Measurements from ENCODE around the gene DUSP15.
A peak's percentile ranks its signal among the peaks of the same experiment; 100 is the strongest.
"Not testable (repeated sequence)": the region's sequence is repeated elsewhere in the genome, so short reads cannot be mapped to it uniquely, and the experiment has no call there.

Gene DUSP15

DNA sequence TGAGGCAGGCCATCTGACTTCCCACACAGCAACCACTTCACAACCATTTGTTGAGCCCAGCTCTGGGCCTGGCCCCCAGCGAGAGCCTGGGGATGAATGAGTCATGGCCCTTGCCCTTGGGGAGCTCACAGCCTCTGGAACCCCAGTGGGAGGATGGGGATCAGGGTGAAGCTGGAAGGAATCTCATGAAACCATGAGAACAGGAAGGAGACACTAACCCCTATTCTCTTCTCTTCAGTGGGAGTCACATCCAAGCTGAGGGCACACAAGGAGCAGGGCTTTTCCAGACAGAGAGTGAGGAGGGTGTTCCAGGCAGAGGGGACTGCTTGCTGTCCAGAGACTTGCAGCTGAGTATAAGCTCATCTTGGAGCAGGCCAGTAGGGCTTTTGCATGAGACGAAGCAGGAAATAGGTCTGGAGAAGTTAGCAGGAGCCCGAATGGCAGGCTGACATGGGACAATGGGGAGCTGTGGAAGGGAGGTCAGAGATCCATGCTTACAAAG lies 32.4 kb downstream of the DUSP15 start:
- ATAC-seq: no peak

DNA sequence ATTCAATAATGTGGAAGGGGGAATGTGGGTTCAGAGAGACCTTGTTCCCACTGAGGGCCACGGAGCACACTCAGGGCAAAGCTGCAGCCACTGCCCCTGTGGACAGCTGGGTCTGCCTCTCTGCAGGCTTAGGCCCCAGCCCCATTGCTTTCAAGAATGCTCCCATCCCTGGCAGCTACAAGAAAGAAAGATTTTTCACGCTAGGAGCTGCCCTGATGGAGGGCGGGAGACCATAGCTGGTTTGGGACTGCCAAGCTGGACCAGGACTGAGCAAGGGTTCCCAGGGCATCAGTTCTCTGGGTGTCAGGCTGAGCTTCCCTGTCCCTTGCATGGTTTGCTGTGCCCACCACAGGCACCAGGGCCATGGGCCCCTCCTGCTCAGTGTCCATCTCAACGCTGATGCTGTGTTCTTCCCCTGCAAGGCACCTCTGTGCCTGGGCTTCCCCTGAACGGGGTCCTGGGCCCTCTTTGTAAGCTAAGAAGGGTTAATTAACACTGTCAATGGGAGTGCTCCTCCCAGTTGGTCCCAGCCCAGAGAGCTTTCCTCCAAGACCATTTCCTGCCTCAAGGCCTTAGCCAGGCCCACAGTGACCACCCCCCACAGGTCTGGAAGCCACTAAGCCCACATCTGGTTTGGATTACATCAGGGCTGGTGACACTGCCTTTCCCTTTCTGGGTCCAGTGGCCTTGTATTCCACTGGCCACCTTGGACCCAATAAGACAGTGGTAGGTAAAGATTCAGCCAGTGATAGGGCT lies 33.3 kb downstream of the DUSP15 start:
- ATAC-seq: no peak

DNA sequence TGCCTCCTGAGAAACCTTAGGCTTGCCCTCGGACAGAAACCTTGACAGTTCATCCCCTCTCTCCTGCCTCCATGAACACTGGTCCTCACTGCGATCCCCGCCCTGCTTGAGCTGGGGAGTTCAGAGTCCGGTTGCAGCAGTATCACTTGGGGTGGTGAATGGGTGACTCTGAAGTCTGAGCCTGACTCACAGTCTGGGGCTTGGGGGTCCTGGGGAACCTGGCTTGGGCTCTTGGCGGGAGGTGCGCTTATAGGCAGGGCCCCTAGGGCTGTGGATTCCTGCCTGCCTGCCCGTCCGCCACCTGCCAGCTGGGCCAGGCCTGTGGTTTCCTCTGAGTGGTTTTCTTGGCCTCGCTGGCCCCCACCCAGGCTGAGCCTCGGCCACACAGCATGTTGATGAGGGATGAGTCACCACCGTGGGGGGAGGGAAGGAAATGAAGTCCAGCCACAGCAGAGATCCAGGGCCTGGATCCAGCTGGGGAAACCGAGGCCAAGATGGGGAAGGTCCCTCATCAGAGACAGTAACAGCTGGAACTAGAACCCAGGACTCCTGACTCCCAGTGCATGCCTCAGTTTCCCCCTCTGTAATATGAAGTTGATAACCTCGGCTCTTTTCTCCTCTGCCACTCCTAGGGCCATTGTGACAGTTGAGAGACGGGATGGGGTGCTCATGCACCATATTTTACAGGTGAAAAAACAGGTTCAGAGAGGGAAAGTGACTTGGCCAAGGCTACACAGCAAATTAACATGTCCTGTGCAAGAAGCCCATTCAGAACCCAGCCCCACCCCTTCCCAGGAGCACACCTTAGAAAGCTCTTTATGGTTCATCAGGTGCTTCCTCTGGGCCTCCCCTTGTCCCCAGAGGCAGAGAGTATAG lies 34.1 kb downstream of the DUSP15 start:
- ATAC-seq: peak; percentile 29 to 60

DNA sequence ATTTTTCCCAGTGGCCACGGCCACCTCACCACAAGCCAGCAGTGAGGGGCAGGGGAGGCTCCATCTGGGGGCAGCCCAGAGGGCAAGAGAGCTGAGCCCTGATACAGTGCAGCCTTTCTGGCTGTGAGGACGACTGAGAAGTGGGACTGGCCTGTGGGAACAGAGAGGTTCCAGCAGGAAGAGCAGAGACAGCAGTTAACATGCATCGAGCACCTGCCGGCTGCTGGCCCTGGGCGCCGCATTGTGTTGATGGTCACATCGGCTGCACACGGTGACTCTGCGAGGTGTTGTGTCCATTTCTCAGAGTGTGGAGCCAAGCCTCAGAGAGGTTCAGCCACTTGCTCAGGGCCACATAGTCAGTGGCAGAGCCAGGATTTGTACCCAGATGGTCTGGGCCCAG lies 34.8 kb downstream of the DUSP15 start:
- no peak for ATAC-seq

DNA sequence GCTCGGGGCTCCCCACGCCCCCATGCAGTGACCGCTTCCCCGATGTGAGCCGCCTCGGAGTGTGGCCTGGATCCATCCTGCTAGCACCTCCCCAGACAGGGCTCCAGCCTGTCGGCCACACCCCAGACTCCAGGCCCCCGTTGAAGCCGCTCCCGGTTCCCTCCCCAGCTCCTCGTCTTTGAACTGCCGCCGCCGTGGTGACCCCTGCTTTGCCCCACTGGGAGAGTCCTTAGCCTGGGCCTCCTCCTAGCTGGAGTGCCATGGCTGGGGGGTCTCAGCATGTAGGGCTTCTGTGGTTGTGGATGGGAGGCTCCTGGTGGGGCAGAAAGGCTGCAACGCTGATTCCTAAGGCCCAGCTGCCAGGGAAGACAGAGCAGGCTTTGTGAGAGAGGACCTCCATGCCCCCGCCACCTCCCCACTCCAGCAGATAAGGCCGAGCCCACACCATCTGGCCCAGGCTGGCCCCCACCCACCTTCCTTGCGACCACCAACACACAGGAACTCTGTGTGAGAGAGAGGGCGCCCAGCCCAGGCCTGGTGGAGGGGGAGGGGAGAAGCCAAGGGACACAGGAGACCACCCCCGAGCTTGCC lies 36.3 kb downstream of the DUSP15 start:
- ATAC-seq: no peak

DNA sequence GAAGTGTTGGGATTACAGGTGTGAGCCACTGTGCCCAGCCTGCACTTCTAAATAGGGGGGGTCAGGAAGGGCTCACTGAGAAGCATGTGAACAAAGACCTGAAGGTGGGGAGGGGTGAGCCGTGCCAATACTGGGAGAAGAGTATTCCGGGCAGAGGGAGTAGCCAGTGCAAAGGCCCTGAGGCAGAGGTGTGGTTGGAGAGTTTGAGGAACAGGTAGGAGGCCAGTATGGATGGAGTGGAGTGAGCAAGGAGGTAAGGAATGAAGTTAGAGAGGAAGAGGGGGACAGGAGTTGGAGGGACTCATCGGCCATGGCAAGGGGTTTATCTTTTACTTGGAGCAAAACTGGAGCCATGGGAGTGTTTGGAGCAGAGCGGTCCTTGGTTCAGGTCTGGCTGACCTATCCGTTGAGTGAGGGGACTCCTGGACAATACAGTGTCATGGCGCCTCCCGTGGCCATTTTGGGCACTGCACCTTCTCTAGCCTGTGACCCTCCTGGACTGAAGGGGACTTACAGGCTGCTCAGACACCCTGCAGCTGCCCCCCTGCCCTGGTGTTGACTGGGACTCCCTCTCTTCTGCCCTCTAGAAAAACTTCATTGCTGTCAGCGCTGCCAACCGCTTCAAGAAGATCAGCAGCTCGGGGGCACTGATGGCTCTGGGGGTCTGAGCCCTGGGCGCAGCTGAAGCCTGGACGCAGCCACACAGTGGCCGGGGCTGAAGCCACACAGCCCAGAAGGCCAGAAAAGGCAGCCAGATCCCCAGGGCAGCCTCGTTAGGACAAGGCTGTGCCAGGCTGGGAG lies 37.0 kb downstream of the DUSP15 start:
- ATAC-seq: no peak

DNA sequence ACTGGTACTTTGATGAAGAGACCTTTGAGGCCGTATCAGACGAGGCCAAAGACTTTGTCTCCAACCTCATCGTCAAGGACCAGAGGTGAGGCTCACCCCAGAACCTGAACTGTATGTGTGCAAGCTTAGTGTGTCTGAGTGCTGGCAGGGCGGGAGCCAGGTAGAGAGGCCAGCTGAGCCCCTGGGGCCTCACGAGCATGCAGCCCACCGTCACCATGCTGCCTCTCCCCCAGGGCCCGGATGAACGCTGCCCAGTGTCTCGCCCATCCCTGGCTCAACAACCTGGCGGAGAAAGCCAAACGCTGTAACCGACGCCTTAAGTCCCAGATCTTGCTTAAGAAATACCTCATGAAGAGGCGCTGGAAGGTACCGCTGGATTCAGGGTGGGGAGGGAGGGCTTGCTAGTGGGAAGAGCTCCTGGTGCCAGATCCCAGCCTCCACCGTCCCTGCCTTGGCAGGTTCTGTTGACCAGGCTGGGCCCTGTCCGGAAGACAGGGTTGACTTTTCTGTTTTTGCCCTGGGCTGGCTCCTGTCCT lies 38.5 kb downstream of the DUSP15 start:
- ATAC-seq: no peak

DNA sequence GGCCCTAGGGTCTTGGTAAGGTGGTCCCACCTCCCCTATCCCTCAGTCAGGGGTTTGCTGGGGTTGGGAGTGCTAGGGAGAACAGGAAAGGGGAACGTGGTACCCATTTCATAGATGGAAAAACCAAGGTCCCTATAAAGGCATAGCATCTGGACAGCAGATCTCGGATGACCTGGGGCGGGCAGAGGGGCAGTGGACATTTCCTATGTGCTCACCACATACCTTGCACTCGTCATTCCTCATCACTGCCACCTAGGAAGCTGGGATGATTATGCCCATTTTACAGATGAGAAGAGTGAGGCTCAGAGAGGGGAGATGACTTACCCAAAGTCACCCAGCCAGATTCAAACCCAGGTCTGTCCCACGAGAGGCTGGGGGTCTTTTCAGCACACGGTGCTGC lies 39.1 kb downstream of the DUSP15 start:
- ATAC-seq: no peak

DNA sequence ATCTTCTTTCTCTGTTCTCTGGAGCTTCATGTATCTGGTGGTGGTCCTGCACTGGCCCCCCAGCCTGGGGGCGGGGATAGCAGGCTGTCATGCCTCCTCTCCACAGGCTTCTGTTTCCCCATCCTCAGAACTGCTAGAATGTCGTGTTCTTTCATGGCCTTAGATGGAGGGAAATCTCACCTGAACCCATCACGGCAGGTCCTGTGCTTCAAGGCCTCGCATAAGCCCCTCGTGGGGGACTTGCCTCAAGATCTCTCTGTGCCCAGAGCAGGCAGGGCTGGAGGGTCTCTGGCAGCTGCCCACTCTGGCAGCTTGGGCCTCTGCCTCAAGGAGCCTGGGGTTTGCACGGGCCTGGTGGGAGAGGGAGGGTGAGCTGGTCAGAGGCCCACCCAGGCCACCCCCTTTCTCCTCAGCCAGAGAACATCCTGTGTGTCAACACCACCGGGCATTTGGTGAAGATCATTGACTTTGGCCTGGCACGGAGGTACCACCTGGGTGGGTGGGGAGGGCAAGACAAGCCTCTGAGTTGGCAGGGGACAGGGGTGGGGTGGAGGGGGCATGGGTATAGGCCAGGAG lies 39.8 kb downstream of the DUSP15 start:
- no peak for ATAC-seq

DNA sequence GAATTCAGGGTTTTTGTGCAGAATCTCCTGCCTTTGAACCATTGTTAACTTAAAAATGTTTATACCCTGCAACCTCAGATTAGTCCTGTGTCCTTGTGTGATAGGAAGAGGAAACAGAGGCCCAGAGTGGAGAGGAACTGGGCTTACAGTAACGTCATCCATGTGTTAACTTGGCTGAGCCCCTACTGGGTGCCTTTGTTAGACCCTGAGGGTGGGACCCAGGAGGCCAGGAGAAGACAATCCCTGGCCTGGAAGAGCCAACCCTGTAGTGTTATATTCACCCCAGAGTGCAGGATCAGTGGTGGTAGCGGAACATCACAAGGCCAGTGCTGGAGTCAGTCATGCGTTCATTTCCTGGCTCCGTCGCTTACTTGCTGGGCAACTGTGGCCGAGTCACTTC lies 40.6 kb downstream of the DUSP15 start:
- ATAC-seq: no peak

DNA sequence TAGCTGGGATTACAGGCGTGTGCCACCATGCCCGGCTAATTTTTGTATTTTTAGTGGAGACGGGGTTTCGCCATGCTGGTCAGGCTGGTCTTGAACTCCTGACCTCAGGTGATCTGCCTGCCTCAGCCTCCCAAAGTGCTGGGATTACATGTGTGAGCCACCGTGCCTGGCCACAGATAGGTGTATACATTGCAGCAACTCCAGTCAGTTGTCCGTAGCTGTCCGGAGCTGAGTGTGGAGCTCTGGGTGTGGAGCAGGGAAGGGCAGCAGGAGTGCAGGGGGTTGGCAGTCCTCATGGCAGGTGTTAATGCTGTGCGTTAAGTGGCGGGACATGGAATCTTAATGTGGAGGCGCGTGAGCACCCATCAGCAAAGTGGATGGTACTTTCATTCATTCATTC lies 42.3 kb downstream of the DUSP15 start:
- ATAC-seq: not testable (repeated sequence)

DNA sequence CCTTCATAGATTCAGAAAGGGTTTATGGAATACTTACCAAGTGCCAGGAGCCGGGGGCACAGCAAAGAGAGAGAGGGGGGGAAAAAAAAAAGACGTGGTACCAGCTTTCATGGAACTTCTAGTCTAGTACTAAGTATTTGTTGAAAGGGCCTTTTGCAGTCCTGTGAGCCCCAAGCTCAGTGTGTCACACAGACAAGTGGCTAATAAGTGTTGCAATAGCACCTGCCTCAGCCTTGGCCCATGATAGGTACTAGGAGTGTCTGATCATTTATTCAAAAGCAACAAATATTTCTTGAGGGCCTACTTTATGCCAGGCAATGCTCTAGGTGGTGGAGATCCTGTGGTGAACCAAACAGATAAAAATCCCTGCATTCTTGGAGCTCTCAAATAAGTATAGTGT lies 43.3 kb downstream of the DUSP15 start:
- no peak for ATAC-seq

DNA sequence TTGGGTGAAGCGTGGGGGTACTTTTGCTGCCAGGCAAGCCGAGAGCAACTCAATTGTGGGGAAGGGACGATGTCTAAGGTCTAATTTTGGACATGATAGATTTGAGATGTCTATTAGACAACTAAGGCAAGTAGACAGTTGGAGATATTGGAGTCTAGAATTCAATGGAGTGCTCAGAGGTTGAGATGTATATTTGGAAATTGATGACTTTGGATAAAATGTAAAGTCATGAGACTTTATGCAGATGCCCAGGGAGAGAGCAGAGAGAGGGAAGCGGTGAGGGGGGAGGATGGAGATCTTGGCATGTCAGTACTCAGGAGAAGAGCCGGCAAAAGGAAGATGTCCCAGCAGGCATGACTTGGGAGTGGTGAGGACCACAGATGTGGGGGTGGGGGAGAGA lies 44.3 kb downstream of the DUSP15 start:
- no peak for ATAC-seq

DNA sequence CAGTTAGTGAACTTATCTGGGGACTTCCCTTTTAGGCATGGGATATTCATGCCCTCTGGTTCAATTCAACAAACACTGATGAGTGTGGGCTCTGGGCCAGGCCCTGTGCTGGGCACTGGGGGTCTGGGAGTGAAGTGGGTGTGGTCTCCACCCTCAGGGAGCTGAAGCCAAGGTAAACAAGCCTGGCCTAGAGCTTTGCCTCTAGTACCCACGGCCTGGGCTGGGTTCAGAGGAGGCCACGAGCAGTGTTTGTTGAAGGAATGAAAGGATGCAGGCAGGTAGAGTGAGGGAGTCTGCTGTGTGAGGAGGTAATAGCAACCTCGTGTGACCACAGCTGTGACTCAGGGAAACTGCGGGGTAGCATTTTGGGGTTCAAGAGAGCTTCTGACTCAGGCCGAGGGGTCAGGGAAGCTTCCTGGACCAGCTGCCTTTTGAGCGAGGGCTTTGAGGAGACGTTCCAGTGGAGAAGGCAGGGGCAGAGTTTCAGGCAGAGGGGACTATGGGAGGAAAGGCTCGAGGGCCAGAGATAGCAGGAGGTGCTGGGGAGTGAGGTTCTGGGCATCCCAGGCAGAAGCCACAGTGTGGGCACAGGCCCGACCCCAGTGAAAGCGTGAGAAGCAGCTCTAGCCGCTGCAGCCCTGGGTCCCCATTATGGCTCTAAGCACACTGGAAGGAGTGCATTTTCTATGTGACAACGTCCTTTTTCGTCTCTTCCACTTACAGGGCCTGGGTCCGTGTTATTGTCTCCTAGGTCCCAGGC lies 45.6 kb downstream of the DUSP15 start:
- no peak for ATAC-seq

DNA sequence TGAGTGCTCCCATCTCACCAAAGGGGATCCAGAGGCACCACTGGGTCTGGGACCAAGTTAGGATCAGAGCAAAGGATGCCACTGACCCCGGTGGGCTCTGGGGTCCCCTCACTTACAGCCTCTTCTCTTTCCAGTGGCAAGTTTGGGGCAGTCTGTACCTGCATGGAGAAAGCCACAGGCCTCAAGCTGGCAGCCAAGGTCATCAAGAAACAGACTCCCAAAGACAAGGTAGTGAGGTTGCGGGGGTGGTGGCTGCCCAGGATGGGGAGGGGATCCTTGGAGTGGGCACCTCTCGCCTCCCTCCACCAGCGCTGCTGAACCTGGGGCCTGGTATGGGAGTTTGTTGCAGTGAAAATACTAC lies 46.2 kb downstream of the DUSP15 start:
- ATAC-seq: no peak

DNA sequence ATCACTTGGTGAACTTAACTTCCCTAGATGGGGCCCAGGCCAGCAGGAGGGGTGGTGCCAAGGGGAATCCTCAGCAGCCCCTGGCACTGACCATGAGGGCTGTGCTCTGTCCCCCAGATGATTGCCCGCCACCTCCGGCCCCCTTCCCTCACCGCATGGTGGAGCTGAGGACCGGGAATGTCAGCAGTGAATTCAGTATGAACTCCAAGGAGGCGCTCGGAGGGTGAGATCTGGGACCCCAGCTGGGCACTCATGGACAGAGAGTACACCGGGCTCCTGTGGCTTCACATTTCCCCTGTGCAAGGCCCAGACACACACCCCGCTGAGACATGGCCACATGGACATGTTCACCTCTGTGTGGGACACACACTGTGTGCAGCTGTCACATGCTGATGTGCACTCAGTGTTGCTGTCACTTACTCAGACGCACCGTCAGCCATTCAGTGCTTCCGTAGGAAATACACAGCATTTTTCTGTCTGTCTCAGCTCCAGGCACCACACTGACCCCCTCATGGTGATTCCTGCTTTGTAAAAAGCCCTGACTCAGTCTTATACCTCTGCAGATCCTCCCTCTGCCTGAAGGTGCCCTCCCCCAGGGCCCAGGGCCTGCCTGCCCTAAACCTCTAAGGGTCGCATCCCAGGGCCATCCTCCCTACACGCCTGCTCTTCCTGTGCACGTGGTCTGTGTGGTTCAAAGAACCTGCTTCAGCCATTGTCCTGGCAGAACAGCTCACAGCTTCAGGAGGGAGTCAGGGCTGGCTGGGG lies 46.8 kb downstream of the DUSP15 start:
- ATAC-seq: no peak

DNA sequence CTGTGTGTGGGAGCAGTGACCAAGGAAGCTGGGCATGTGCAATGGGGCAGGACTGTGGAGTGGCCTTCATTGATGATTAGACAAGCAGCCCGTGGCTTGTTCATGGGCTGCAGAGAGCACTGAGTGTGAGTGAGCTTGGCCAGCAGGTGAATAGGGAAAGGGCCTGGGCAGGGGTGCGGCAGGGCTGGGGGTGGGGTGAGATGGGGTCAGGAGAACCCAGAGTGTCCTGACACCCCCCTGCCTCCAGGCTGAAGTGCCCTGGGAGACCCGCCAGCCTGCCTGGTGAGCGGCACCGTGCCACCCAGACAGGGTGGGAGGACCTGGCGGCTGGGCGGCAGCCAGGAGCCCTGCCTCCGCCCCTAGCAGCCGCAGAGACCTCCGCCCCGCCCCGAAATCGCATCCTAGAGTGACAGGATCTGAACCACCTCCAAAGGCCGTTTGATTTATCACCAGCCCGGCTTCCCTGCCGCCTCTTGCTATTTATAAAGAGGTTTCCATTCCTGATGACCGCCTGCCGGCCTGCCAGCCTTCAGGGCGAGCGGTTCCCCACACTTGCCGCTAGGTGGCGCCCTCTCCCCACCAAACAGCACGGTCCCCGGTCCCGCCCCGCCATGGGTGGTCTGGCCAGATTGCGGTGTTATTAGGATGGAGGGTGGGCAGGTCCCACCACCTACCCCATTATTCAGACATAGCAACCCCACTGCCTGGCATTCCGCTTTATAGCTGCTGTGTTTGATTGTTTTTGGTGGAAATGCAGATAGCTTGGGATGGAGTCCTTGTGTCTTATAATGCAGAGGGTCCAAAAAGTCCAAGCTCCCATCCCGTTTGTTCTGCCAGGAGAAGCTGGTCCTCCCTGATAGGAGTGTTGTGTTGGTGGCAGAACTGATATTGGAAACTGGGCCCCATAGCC lies 47.7 kb downstream of the DUSP15 start:
- peak; percentile 80 for ATAC-seq

DNA sequence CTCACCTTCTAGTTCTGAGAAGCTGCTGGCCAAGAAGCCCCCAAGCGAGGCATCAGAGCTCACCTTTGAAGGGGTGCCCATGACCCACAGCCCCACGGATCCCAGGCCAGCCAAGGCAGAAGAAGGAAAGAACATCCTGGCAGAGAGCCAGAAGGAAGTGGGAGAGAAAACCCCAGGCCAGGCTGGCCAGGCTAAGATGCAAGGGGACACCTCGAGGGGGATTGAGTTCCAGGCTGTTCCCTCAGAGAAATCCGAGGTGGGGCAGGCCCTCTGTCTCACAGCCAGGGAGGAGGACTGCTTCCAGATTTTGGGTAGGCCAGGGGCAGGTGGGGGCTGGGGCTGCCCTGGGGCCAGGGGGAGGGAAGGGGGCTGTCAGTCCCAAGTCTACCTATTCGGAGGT lies 48.9 kb downstream of the DUSP15 start:
- ATAC-seq: no peak

DNA sequence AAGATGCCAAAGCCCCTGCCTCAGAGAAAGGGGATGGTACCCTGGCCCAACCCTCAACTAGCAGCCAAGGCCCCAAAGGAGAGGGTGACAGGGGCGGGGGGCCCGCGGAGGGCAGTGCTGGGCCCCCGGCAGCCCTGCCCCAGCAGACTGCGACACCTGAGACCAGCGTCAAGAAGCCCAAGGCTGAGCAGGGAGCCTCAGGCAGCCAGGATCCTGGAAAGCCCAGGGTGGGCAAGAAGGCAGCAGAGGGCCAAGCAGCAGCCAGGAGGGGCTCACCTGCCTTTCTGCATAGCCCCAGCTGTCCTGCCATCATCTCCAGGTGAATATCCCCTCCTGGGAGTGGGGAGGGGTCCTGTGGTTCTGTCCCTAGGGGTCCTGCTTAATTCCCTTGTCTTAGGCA lies 50.1 kb downstream of the DUSP15 start:
- ATAC-seq: no peak

Measured in activated CD4-positive, CD25-positive, alpha-beta regulatory T cell treated with anti-CD3 and anti-CD28 coated beads, Interleukin-2, amount 50 U/mL, for 24 hours (primary cell).